Kidney glomerular epithelial cell (primary cell): ENCODE measurements around the gene ANGEL2.
"Not testable (repeated sequence)": the region's sequence is repeated elsewhere in the genome, so short reads cannot be mapped to it uniquely, and the experiment has no call there.

Source experiments
- DNase-seq: peaks from one replicate; lab custom pipeline; 2025; lab: John Stamatoyannopoulos, UW

Gene ANGEL2

GRCh38 chr1:213017447-213018273 is 2.0 kb upstream of the ANGEL2 start:
- DNase-seq: no peak

- peak; percentile 37 for DNase-seq
These were observed 1.0 kb downstream of the ANGEL2 start for GRCh38 chr1:213014642-213015041.

GRCh38 chr1:213008564-213008963 is 7.1 kb downstream of the ANGEL2 start:
- no peak for DNase-seq

GRCh38 chr1:213003256-213003655 is 12.4 kb downstream of the ANGEL2 start:
- no peak for DNase-seq

- no peak for DNase-seq
These were observed 20.7 kb downstream of the ANGEL2 start for GRCh38 chr1:212994926-212995325.

DNA sequence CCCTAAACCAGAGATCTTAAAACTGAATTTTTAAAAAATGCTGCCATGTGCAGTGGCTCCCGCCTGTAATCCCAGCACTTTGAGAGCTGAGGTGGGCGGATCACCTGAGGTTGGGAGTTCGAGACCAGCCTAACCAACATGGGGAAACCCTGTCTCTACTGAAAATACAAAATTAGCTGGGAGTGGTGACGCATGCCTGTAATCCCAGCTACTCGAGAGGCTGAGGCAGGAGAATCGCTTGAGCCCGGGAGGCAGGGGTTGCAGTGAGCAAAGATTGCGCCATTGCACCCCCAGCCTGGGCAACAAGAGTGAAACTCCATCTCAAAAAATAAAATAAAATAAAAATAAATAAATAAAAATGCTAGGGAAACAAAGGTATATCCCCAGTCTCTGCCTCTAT is 21.7 kb downstream of the ANGEL2 start:
- DNase-seq: not testable (repeated sequence)

DNA sequence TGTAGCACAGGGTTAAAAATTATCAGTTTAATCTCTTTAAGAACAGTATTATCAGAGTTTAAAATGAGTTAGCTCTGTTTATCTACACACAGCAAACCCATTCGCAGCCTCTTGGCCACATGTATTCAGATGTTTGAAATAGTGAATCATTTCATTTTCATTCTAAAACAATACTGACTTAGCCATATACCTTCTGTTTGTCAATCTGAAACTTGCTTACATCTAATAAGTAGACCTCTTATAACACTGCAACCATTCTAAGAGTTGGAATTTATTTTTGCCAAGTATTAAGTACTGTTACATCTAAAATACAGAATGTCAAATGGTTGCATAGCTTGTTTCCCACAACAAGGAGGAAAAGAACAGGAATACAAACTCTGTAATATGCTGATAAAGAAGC is 25.4 kb downstream of the ANGEL2 start:
- DNase-seq: no peak

DNA sequence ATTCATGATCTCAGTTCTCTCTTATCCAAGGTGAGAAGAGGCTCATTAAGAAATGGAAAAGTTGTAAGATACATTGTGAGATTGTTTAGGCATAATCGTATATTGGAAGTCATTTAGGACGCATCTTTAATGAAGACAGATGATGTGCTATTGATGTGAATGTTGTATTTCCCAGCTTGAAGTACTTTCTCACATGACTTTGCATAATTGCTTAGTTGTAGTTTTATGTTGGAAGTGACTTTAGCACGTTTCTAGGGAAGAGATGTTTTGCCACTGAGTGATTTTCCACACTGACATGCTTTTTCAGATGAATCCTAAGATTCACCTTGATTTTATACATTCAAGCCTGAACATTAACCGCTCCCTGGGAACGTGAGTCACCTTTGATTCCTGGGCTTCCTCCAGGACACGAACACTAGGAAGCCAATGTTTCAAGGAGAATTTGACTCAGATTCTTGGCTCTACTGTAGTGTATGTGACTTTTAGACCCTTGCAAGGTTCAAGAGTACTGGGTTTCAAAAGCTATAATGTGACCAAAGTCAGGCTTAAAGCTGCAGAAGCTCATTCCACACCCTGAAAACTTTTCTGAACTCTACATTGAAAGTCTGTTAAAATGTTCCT is 27.9 kb downstream of the ANGEL2 start:
- DNase-seq: no peak

DNA sequence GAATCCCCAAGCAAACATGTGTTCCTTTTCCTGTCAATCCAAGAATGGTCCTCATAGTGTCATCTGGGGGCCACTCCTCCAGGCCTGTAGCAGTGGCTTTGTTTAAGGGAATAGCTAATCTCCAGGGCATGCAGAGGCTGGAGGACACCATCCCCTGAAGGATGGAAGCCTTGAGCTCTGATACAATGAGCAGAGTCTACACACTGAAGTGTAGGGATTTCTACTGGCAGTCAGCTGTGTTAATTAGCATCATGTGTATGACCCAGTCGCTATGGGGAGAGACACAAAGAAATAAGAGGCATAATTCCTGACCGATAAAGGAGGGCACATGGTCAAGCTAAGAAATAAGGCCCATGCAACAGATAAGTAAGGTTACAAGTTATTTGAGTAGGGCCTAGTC is 29.1 kb downstream of the ANGEL2 start:
- DNase-seq: no peak

DNA sequence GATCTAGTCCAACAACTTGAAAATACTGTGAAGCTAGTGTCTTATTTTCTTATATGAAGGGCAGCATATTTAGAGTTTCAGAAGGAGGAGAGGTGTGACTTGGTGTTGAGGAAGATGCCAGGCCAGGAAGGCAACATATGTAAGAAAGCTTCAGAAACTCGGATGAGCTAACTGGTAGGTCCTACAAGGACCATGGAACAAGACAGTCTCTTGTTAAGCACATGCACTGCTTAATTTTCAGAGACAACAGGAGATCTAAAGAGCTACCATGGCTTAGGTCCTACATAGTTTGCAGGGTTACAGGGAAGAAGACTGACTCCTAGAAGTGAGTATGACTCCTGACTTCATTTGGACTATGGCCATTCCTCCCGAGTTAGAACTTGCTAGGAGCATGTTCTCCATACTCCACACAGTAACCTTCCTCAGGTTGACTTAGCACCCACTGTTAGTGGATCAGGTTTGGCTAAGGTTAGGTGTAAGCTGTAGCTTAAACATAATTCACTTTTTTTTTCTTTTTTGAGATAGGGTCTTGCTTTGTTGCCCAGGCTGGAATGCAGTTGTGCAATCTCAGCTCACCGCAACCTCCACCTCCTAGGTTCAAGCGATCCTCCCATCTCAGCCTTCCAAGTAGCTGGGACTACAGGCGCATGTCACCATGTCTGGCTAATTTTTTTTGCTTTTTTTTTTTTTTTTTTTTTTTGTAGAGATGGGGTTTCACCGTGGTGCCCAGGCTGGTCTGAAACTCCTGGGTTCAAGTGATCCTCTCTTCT is 31.0 kb downstream of the ANGEL2 start:
- DNase-seq: no peak

DNA sequence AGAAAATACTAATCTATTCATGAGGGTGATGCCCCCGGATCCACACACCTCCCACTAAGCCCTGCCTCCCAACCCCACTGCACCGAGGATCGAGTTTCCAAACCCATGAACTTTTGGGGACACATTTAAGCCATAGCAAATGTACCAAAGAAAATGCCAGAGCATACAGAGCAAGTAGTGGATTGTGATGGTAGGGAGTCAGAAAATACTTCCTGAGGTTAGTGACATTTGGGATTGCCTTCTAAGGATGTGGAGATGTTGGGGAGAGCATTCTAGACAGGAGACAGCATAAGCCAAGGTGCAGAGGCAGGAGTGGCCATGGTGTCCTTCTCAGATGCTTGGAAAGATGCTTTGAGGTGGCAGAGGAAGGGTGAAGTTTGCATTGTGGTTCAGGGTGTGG is 32.2 kb downstream of the ANGEL2 start:
- no peak for DNase-seq

- no peak for DNase-seq
These were observed 33.1 kb downstream of the ANGEL2 start for GRCh38 chr1:212982430-212983152.

DNA sequence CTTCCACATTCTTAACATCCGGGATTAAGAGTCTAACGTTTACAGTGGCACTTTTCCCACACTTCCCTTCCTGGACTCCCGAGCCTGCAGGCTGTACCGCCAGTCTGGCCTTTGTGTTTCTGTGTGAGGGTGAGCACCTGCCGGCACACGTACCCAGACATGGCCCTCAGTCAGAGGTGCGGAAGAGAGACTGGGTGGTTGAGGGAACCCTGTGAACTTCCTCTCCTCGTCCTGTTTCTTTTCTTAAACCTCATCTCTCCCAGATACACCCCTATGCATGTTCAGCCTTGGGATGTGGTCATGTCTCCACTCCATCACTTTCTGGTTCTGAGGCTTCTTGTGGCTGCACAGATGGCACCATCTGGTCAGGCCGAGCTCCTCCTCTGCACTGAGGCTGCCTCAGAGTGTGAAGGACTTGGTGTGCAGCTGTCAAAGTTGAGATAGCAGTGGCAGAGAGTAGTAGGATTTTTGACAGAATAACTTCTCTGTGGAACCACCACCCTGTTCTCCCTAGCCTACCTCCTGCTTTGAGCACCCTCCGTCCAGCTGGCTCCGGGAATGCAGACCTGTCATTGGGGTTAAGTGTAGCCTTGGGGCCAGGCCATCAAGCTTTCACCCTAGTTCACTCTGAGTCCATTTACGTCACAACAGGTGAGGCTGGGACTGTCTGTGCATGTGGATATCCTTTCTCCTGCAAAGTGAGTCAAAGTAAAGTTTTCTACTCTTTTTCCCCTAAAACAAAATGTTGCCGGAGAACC is 33.9 kb downstream of the ANGEL2 start:
- DNase-seq: no peak

GRCh38 chr1:212981025-212981495 is 34.6 kb downstream of the ANGEL2 start:
- peak; percentile 70 for DNase-seq

- DNase-seq: peak; percentile 10
These were observed 35.4 kb downstream of the ANGEL2 start for GRCh38 chr1:212980123-212980785.

DNA sequence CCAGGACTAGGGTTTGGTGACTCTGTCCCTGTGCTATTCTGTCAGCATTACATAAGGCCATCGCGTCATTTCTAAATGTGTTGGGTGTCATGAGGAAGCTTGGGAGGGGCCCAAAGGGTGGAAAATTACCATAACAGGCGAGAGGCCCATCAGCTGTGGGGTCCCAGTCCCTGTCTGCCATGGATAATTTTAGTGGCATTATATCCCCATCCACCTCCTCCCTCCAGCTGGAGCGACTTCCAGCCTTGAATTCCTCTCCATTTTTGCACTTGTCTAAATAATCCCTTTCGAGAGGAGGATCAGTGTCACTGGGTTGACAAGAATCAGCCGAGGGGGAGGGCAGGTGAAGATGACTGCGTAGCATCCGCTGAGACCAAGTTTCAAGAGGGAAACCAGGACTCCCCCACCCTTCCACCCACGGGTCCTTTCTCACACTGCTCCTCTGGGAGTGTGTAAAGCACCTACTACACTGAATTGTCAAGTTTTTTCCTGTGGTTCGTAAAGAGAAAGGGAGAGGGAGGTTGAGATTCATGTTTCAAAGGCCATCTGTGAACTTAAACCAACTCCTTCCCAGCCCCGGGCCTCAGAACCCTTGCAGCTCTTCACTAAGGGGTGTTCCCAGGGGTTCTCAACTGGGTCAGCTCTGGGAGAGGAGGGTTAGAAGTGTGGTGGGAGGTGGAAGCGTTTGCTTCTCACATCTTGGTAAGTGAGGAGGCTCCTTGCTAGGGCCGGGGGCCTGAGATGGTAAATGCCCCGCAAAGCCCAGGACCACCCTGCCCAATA is 36.1 kb downstream of the ANGEL2 start:
- no peak for DNase-seq

DNA sequence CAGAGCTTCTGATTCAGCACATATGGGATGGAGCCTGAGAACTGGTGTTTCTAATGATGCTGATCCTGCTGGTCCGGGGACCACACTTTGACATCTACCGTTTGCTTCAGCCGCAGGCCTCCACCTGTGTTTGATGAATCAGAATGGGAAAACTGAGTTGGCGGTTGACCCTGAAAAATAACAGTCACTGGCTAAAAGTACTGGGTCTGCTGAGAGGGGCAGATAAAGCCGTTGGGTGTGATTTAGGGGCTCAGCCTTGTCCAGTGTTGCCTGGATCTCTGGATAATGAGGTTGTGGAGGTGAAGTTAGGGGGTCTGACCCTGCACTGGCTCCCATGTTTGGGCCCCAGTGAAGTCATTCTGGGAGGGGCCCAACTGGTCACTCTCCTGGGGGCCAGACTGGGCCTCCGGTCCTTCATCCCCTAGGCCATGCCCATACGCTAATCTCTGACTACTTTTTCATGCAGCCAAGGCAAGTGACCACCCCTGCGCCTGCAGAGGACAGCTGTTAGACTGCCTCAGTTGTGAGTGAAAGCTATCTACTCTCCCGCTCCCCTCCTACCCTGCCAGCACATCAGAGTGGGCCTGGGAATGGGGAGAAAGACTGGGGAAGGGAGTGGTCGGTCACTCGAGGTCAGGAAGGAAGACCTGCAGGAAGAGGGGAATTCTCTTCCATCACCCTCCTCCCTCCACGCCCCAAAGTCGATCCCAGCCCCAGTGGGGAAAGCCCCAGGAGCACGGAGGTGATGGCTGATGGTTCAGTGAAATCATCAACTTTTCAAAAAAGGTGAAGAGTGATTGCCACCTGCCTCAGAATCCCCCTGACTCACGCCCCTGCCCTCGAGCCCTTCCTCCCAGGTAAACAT is 37.7 kb downstream of the ANGEL2 start:
- no peak for DNase-seq

DNA sequence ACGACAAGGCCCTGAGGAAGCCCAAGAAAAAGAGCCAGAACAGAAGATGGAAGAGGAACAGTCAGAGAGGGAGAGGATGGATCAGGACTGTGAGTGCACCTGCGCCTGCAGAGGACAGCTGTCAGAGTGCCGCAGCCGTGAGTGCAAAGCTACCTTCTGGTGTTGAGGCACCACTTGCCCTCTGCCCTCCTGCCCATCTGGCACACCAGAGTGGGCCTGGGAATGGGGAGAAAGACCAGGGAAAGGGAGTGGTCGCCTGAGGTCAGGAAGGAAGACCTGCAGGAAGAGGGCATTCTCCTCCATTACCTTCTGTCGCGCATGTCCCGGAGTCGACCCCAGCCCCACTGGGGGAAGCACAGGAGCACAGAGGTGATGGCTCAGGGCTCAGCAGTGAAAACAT is 39.1 kb downstream of the ANGEL2 start:
- no peak for DNase-seq
